NCI-H748 (cell line): ENCODE results near the gene TMPRSS11A.

Experiments
- DNase-seq: peaks from one replicate; lab custom pipeline; 2025; ENCODE audit not compliant: unreplicated experiment; lab: John Stamatoyannopoulos, UW

TMPRSS11A gene

GRCh38 chr4:67915400-67915966, 47.8 kb downstream of the TMPRSS11A start:
- no peak for DNase-seq

GRCh38 chr4:67912080-67912479, 51.2 kb downstream of the TMPRSS11A start:
- DNase-seq = no peak

GRCh38 chr4:67911638-67912037, 51.7 kb downstream of the TMPRSS11A start:
- no peak for DNase-seq

- DNase-seq = no peak
Observed at GRCh38 chr4:67911141-67911540, 52.2 kb downstream of the TMPRSS11A start.

GRCh38 chr4:67910585-67910905, 52.7 kb downstream of the TMPRSS11A start:
- DNase-seq = no peak

- DNase-seq = no peak
Observed at GRCh38 chr4:67909905-67910584, 53.2 kb downstream of the TMPRSS11A start.

- DNase-seq = no peak
Observed at GRCh38 chr4:67907650-67908049, 55.6 kb downstream of the TMPRSS11A start.

- no peak for DNase-seq
Observed at GRCh38 chr4:67899096-67899495, 64.2 kb downstream of the TMPRSS11A start.

GRCh38 chr4:67897686-67898085, 65.6 kb downstream of the TMPRSS11A start:
- no peak for DNase-seq

GRCh38 chr4:67896421-67897065, 66.8 kb downstream of the TMPRSS11A start:
- DNase-seq = no peak

- no peak for DNase-seq
Observed at GRCh38 chr4:67894659-67895058, 68.6 kb downstream of the TMPRSS11A start.

- no peak for DNase-seq
Observed at GRCh38 chr4:67892905-67893304, 70.4 kb downstream of the TMPRSS11A start.

GRCh38 chr4:67892253-67892652, 71.0 kb downstream of the TMPRSS11A start:
- DNase-seq = no peak

GRCh38 chr4:67891645-67892044, 71.6 kb downstream of the TMPRSS11A start:
- DNase-seq = no peak

- no peak for DNase-seq
Observed at GRCh38 chr4:67886281-67886680, 77.0 kb downstream of the TMPRSS11A start.

- DNase-seq = peak; percentile 23
Observed at GRCh38 chr4:67885762-67886161, 77.5 kb downstream of the TMPRSS11A start.

GRCh38 chr4:67884701-67885100, 78.6 kb downstream of the TMPRSS11A start:
- no peak for DNase-seq

GRCh38 chr4:67883902-67884301, 79.4 kb downstream of the TMPRSS11A start, which contains the start of gene TMPRSS11D:
TSS of gene TMPRSS11D (minus strand) at chr4:67884002. CDS start at chr4:67883933, 69 bp downstream.
- DNase-seq = no peak

GRCh38 chr4:67883458-67883857, 79.8 kb downstream of the TMPRSS11A start:
- no peak for DNase-seq

- no peak for DNase-seq
Observed at GRCh38 chr4:67880866-67881610, 82.3 kb downstream of the TMPRSS11A start.

- DNase-seq = no peak
Observed at GRCh38 chr4:67879486-67879885, 83.8 kb downstream of the TMPRSS11A start.

- no peak for DNase-seq
Observed at GRCh38 chr4:67877086-67877485, 86.2 kb downstream of the TMPRSS11A start.
